ENCODE results near the gene MUSTN1.

The MUSTN1 gene

GRCh38 chr3:52833202-52833601, 1.6 kb downstream of the MUSTN1 start:
- Histone ChIP-seq H3K27ac (no peak overlapping the region), H3K9me3 (ENCODE audit: severe bottlenecking) (no peaks in the 10 kb centered on the region), H3K36me3 (no peaks in the 10 kb centered on the region), H3K4me3 (ENCODE audit: low read depth, low read length) (no peak overlapping the region), H3K27me3 (ENCODE audit: insufficient read depth, low read depth, severe bottlenecking) (no peaks in the 10 kb centered on the region)
- DNase-seq = no peak
- TF ChIP-seq CTCF (IDR thresholded peaks at IDR 0.05; ENCODE audit: low read depth, low read length) = no peak

- no peaks in the 10 kb centered on the region for H3K27me3 ChIP-seq (ENCODE audit: insufficient read depth, low read depth, severe bottlenecking)
- no peak overlapping the region for H3K4me3 ChIP-seq (ENCODE audit: low read depth, low read length)
- no peak for TF ChIP-seq CTCF (IDR thresholded peaks at IDR 0.05; ENCODE audit: low read depth, low read length)
- H3K27ac ChIP-seq = no peak overlapping the region
- H3K36me3 ChIP-seq = no peaks in the 10 kb centered on the region
- DNase-seq = peak; percentile 25
- no peaks in the 10 kb centered on the region for H3K9me3 ChIP-seq (ENCODE audit: severe bottlenecking)
Measured at GRCh38 chr3:52831500-52832301, 3.1 kb downstream of the MUSTN1 start.

- Histone ChIP-seq H3K27me3 (ENCODE audit: insufficient read depth, low read depth, severe bottlenecking) (no peaks in the 10 kb centered on the region), H3K36me3 (no peaks in the 10 kb centered on the region), H3K9me3 (ENCODE audit: severe bottlenecking) (no peaks in the 10 kb centered on the region), H3K27ac (no peak within 1 kb of the TSS), H3K4me3 (ENCODE audit: low read depth, low read length) (no peak within 1 kb of the TSS)
- TF ChIP-seq CTCF (IDR thresholded peaks at IDR 0.05; ENCODE audit: low read depth, low read length) = no peak
- DNase-seq = no peak
Measured at GRCh38 chr3:52830535-52831258, 4.1 kb downstream of the MUSTN1 start, which contains the start of gene ITIH4. TSS of gene ITIH4 (minus strand) at chr3:52830672. CDS start at chr3:52830642, 30 bp downstream.

- no peak for TF ChIP-seq CTCF (IDR thresholded peaks at IDR 0.05; ENCODE audit: low read depth, low read length)
- Histone ChIP-seq H3K4me3 (ENCODE audit: low read depth, low read length) (no peak overlapping the region), H3K36me3 (no peaks in the 10 kb centered on the region)
Measured at GRCh38 chr3:52829906-52830463, 4.8 kb downstream of the MUSTN1 start.

GRCh38 chr3:52829482-52829881, 5.3 kb downstream of the MUSTN1 start:
- Histone ChIP-seq H3K27me3 (ENCODE audit: insufficient read depth, low read depth, severe bottlenecking) (no peaks in the 10 kb centered on the region), H3K4me3 (ENCODE audit: low read depth, low read length) (no peak overlapping the region), H3K9me3 (ENCODE audit: severe bottlenecking) (no peaks in the 10 kb centered on the region), H3K27ac (no peak overlapping the region), H3K36me3 (no peaks in the 10 kb centered on the region)
- TF ChIP-seq CTCF (IDR thresholded peaks at IDR 0.05; ENCODE audit: low read depth, low read length) = no peak
- no peak for DNase-seq

More at GRCh38 chr3:52829906-52830463, 4.8 kb downstream of the MUSTN1 start:
- DNase-seq = no peak
- Histone ChIP-seq H3K27ac (no peak overlapping the region), H3K27me3 (ENCODE audit: insufficient read depth, low read depth, severe bottlenecking) (no peaks in the 10 kb centered on the region), H3K9me3 (ENCODE audit: severe bottlenecking) (no peaks in the 10 kb centered on the region)
